Fibroblast of skin of left quadriceps (primary cell): ENCODE measurements around the gene GNAO1.

Experiments used
- DNase-seq, 2 experiments: peaks; one replicate each; pipeline ENCODE4 v3.0.0-alpha.2; 2013; ENCODE audit warnings: low read depth in 2 of 2

The GNAO1 gene

GRCh38 chr16:56238188-56238587 is 46.9 kb downstream of the GNAO1 start:
- no peak for DNase-seq

- no peak for DNase-seq
Measured at GRCh38 chr16:56241596-56241995, 50.3 kb downstream of the GNAO1 start.

- DNase-seq: no peak
Measured at GRCh38 chr16:56242740-56243139, 51.5 kb downstream of the GNAO1 start.

- no peak for DNase-seq
Measured at GRCh38 chr16:56244612-56245011, 53.3 kb downstream of the GNAO1 start.

- DNase-seq: no peak
Measured at GRCh38 chr16:56245197-56245596, 53.9 kb downstream of the GNAO1 start.

- DNase-seq: no peak
Measured at GRCh38 chr16:56246051-56246817, 54.9 kb downstream of the GNAO1 start.

GRCh38 chr16:56247018-56247417 is 55.7 kb downstream of the GNAO1 start:
- no peak for DNase-seq

- DNase-seq: no peak
Measured at GRCh38 chr16:56247808-56248207, 56.5 kb downstream of the GNAO1 start.

- no peak for DNase-seq
Measured at GRCh38 chr16:56252835-56253234, 61.5 kb downstream of the GNAO1 start.

- DNase-seq: no peak
Measured at GRCh38 chr16:56255904-56256303, 64.6 kb downstream of the GNAO1 start.

GRCh38 chr16:56257239-56257638 is 66.0 kb downstream of the GNAO1 start:
- no peak for DNase-seq

GRCh38 chr16:56257666-56258342 is 66.5 kb downstream of the GNAO1 start:
- no peak for DNase-seq

- DNase-seq: no peak
Measured at GRCh38 chr16:56258508-56259424, 67.5 kb downstream of the GNAO1 start.

- no peak for DNase-seq
Measured at GRCh38 chr16:56259425-56259779, 68.1 kb downstream of the GNAO1 start.

- no peak for DNase-seq
Measured at GRCh38 chr16:56260378-56261160, 69.3 kb downstream of the GNAO1 start.

- DNase-seq: no peak
Measured at GRCh38 chr16:56261656-56262055, 70.4 kb downstream of the GNAO1 start.

GRCh38 chr16:56262148-56262547 is 70.9 kb downstream of the GNAO1 start:
- no peak for DNase-seq

GRCh38 chr16:56262551-56263245 is 71.4 kb downstream of the GNAO1 start:
- DNase-seq: no peak

- no peak for DNase-seq
Measured at GRCh38 chr16:56263711-56264608, 72.7 kb downstream of the GNAO1 start.

- no peak for DNase-seq
Measured at GRCh38 chr16:56264609-56264972, 73.3 kb downstream of the GNAO1 start.
